Kidney (tissue), 14 donors: ENCODE data around the gene GTF2IRD1. TPM values are rescaled to one million over a fixed set of nuclear protein-coding genes. Genes with fewer than 3 reads are reported as not detected.

Experiments used
- DNase-seq, 5 donors: peaks; one replicate each; pipeline ENCODE4 v3.0.0-alpha.2; 2013 to 2020
- FAIRE-seq: peaks from 2 replicates; lab custom pipeline; 2012; peaks lifted over from hg19 to GRCh38; lab: Jason Lieb, UNC
- H3K27ac ChIP-seq, 2 donors: one replicate each; pipeline ENCODE4 v1.7.0; 2013; ENCODE audit warnings: low read depth in 2 of 2, low read length in 2 of 2, inconsistent platforms in 1 of 2
- H3K27me3 ChIP-seq: one replicate; pipeline ENCODE4 v1.7.1; 2013; ENCODE audit warnings: low read length, inconsistent platforms; ENCODE audit not compliant: control insufficient read depth, insufficient read depth
- H3K36me3 ChIP-seq, 3 donors: one replicate each; pipeline versions ENCODE4 v1.7.0 to v1.7.1; 2013; ENCODE audit warnings: low read length in 3 of 3, control low read depth in 1 of 3, inconsistent platforms in 1 of 3; ENCODE audit not compliant: insufficient read depth in 3 of 3, control insufficient read depth in 2 of 3
- H3K4me1 ChIP-seq, 3 donors: one replicate each; pipeline versions ENCODE4 v1.7.0 to v1.7.1; 2013; ENCODE audit warnings: low read length in 3 of 3, inconsistent platforms in 1 of 3, low read depth in 1 of 3; ENCODE audit not compliant: control insufficient read depth in 2 of 3, insufficient read depth in 2 of 3
- H3K4me3 ChIP-seq, 3 donors: one replicate each; pipeline versions ENCODE4 v1.7.0 to v1.8.1; 2013; ENCODE audit warnings: low read length in 3 of 3, control low read depth in 1 of 3, inconsistent platforms in 1 of 3
- H3K9ac ChIP-seq, 3 donors: one replicate each; pipeline versions ENCODE4 v1.7.0 to v1.7.1; 2013; ENCODE audit warnings: low read length in 3 of 3, control low read depth in 1 of 3, inconsistent platforms in 1 of 3
- H3K9me3 ChIP-seq, 3 donors: one replicate each; pipeline versions ENCODE4 v1.7.0 to v1.7.1; 2013; ENCODE audit warnings: low read length in 3 of 3, control low read depth in 1 of 3, inconsistent platforms in 1 of 3; ENCODE audit not compliant: control insufficient read depth in 2 of 3, insufficient read depth in 1 of 3
- CTCF ChIP-seq: IDR thresholded peaks from 3 replicates; pipeline ENCODE4 v1.5.1; 2012; ENCODE audit warnings: mild to moderate bottlenecking, moderate library complexity, borderline replicate concordance; ENCODE audit not compliant: insufficient read depth; ENCODE audit errors: extremely low read depth
- intact Hi-C: fragments of 100-400 bp; cut with DNase I; formaldehyde crosslinking; loops from one replicate; pipeline ENCODE4 v1.11.1; 2022
- polyA plus RNA-seq: library from polyadenylated mRNA; stranded (reverse); fragments of 350-450 nt; fragmentation: Illumina TruSeq; extraction: RNeasy Lipid Tissue Mini Kit (QIAGEN cat#74804); gene quantifications from one replicate; pipeline ENCODE4 v1.2.3, GENCODE V29; 2014; ENCODE audit warnings: low read depth, low replicate concordance; ENCODE audit not compliant: insufficient read depth
- total RNA-seq: library from RNA; stranded (reverse); fragmentation: NEBNext Ultra II Directional; extraction: Animal tissue kit (Norgen Biotek cat#: 25700); gene quantifications from one replicate; pipeline ENCODE4 v1.2.1, GENCODE V29; 2021
- donor health status: control.
- donor health status: control.
- donor health status: control.
- donor health status: control.
- donor health status: control.
- donor health status: DM: yes; HTN: yes; CAD: no.
- donor health status: Normal renal cell carcinoma (clear cell type).

Gene GTF2IRD1
- total and polyA plus RNA-seq, 2 donors from 2014 or later: 28.2 to 35.8 TPM

GRCh38 chr7:74518041-74518440, 64.3 kb downstream of the GTF2IRD1 start:
- Histone ChIP-seq H3K4me3 (no peak overlapping the region), H3K27ac (no peak overlapping the region), H3K36me3 (peaks cover 4 to 28% (median 10%) of the 10 kb centered on the region in 3 donors), H3K27me3 (no peaks in the 10 kb centered on the region), H3K9me3 (no peaks in the 10 kb centered on the region), H3K9ac (no peak overlapping the region), H3K4me1 (no peaks in the 10 kb centered on the region)
- FAIRE-seq: no peak
- no peak for TF ChIP-seq CTCF
- no peak for DNase-seq
- intact Hi-C loops: no loop called here

GRCh38 chr7:74518654-74519053, 64.9 kb downstream of the GTF2IRD1 start:
- intact Hi-C loops: no loop called here
- H3K36me3 ChIP-seq: peaks cover 4 to 28% (median 10%) of the 10 kb centered on the region in 3 donors
- no peak for TF ChIP-seq CTCF
- no peaks in the 10 kb centered on the region for H3K9me3 ChIP-seq
- H3K27me3 ChIP-seq: no peaks in the 10 kb centered on the region
- H3K27ac ChIP-seq: no peak overlapping the region
- no peaks in the 10 kb centered on the region for H3K4me1 ChIP-seq
- no peak overlapping the region for H3K9ac ChIP-seq
- DNase-seq (no peak), FAIRE-seq (no peak)
- no peak overlapping the region for H3K4me3 ChIP-seq

GRCh38 chr7:74519395-74519794, 65.7 kb downstream of the GTF2IRD1 start:
- FAIRE-seq (no peak), DNase-seq (no peak)

More at GRCh38 chr7:74519395-74519794, 65.7 kb downstream of the GTF2IRD1 start:
- Histone ChIP-seq H3K9ac (no peak overlapping the region), H3K27me3 (no peaks in the 10 kb centered on the region), H3K4me3 (no peak overlapping the region), H3K9me3 (no peaks in the 10 kb centered on the region), H3K36me3 (peaks cover 4 to 31% (median 8%) of the 10 kb centered on the region in 3 donors), H3K27ac (no peak overlapping the region), H3K4me1 (no peaks in the 10 kb centered on the region)
- intact Hi-C loops: no loop called here
- no peak for TF ChIP-seq CTCF
